SIG-M5 treated with dmso at 0.1 percent for 504 hours (cell line): ENCODE measurements around the gene ATP1B2.
"Not testable (repeated sequence)": the region's sequence is repeated elsewhere in the genome, so short reads cannot be mapped to it uniquely, and the experiment has no call there.

Source experiments
- DNase-seq: peaks from one replicate; lab custom pipeline; 2025; ENCODE audit not compliant: unreplicated experiment; lab: John Stamatoyannopoulos, UW

The ATP1B2 gene, protein sequence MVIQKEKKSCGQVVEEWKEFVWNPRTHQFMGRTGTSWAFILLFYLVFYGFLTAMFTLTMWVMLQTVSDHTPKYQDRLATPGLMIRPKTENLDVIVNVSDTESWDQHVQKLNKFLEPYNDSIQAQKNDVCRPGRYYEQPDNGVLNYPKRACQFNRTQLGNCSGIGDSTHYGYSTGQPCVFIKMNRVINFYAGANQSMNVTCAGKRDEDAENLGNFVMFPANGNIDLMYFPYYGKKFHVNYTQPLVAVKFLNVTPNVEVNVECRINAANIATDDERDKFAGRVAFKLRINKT

GRCh38 chr17:7650509-7651096 lies at the start of gene ATP1B2:
ATP1B2 (plus strand) TSS chr17:7650926; CDS start chr17:7651519, 593 bp downstream.
- DNase-seq = peak; percentile 55

- no peak for DNase-seq
Observed at GRCh38 chr17:7606280-7606679, 44.4 kb upstream of the ATP1B2 start.

GRCh38 chr17:7610641-7611040 lies 40.1 kb upstream of the ATP1B2 start:
- no peak for DNase-seq

GRCh38 chr17:7611635-7612293 lies 39.0 kb upstream of the ATP1B2 start:
- no peak for DNase-seq

DNA sequence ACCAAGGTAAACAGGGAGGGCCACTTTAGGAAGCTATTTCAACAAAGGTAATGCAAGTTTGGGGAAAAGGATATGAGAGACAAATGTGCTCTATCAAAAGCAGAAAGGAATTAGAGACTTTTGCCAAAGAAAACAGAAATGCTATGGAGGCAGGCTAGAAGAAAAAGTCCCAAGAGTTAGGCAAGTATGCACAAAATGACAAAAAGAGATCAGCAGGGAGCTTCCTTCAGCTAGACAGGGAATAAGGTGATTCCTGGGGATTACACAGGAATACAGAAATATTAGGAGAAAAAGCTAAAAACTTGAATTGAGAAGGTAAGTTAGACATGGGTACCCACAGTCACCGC lies 38.5 kb upstream of the ATP1B2 start:
- DNase-seq = no peak

- no peak for DNase-seq
Observed at GRCh38 chr17:7613769-7614424, 36.8 kb upstream of the ATP1B2 start.

DNA sequence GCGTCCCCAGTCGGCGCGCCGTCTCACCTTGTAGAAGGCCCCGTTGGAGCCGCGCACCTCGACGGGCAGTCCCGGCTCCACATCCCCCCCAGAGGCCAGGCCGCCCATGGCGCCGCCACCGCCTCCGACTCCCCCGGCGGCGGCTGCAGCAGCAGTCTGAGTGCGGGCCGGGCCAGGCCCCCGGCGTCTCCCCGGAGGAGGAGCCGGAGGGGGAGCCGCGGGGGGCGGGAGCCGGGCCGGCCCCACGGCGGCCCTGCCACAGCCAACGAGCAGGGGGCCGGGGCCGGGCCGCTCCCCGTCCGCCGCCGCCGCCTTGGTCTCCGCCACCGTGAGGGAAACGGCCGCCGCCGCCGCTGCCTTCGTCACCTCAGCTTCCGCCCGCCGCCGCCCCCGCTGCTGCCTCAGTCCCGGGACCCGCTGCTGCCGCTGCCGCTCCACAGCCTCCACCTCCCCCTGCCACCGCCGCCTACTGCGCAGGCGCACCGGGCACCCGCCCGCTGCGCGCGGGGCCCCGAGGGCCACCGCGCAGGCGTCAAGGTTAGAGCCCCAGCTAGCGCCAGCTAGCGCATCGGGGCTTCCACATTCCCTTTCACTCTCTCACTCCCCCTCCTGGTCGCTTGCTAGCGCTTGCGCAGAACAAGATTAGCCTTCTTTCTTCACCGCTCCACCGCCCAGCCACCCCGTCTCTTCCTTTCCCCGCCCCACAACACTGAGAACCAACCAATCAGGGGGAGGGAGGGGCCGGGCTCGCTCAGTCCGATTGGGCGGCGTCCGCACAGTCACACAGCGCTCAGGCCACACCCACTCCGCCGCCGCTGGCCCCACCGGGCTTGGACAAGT lies 36.1 kb upstream of the ATP1B2 start, which contains the start of gene FXR2:
TSS of gene FXR2 (minus strand) at position 473 of the 840 bp plus-strand sequence. CDS start at position 108, 365 bp downstream.
- peak; percentile 99 for DNase-seq

GRCh38 chr17:7615265-7615747 lies 35.4 kb upstream of the ATP1B2 start:
- DNase-seq = no peak

- DNase-seq = no peak
Observed at GRCh38 chr17:7618608-7619007, 32.1 kb upstream of the ATP1B2 start.

GRCh38 chr17:7620835-7621234 lies 29.9 kb upstream of the ATP1B2 start:
- no peak for DNase-seq

DNA sequence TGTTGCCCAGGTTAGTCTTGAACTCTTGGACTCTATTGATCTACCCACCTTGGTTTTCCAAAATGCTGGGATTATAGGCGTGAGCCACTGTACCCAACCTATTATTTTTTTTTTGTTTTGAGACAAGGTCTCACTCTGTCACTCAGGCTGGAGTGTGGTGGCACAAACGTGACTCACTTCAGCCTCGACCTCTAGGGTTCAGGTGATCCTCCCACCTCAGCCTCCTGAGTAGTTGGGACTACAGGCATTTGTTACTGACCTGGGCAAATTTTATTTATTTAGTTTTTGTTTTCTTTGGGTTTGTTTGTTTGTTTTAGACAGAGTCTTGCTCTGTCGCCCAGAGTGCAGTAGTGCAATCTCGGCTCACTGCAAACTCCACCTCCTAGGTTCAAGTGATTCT lies 27.1 kb upstream of the ATP1B2 start:
- DNase-seq = no peak

DNA sequence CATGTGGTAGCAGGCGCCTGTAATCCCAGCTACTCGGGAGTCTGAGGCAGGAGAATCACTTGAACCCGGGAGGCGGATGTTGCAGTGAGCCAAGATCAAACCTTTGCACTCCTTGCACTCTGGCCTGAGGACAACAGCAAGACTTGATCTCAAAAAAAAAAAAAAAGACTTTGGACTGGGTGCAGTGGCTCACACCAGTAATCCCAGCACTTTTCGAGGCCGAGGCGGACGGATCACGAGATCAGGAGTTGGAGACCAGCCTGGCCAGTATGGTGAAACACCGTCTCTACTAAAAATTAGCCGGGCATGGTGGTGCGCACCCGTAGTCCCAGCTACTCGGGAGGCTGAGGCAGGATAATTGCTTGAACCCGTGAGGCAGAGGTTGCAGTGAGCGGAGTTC lies 25.0 kb upstream of the ATP1B2 start:
- not testable (repeated sequence) for DNase-seq

GRCh38 chr17:7626307-7626706 lies 24.4 kb upstream of the ATP1B2 start:
- DNase-seq = peak; percentile 43

GRCh38 chr17:7626956-7627249 lies 23.8 kb upstream of the ATP1B2 start:
- no peak for DNase-seq

GRCh38 chr17:7627250-7628121 lies 23.2 kb upstream of the ATP1B2 start, which contains the start of gene SAT2:
SAT2 (minus strand) TSS chr17:7627821; CDS start chr17:7627635, 186 bp downstream.
- peak; percentile 82 for DNase-seq

DNA sequence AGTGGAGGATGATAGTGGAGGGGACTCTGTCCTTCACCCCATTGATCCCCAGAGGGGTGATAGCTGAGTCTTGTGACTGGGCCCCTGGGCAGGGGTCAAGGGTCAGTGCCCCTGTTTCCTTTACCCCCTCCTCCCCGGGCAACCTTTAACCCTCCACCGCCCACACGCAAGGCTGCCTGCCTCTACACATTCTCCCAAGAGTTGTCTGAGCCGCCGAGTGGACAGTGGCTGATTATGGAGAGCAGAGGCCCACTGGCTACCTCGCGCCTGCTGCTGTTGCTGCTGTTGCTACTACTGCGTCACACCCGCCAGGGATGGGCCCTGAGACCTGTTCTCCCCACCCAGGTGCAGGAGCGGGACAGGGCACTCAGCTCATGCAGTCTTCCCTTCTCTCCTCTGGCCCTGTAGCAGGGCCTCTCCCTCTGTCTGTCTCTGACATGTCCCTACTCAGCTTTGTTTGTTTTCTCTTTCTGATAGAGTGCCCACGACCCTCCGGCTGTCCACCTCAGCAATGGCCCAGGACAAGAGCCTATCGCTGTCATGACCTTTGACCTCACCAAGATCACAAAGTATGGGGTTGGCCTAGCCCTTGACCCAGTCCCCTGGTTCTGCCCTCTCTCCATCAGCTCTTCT lies 20.7 kb upstream of the ATP1B2 start, which contains the start of gene SHBG:
TSS of gene SHBG (plus strand) at position 197 of the 633 bp plus-strand sequence. CDS start at position 235, 38 bp downstream.
- DNase-seq = no peak

- DNase-seq = no peak
Observed at GRCh38 chr17:7631398-7632380, 19.0 kb upstream of the ATP1B2 start.

DNA sequence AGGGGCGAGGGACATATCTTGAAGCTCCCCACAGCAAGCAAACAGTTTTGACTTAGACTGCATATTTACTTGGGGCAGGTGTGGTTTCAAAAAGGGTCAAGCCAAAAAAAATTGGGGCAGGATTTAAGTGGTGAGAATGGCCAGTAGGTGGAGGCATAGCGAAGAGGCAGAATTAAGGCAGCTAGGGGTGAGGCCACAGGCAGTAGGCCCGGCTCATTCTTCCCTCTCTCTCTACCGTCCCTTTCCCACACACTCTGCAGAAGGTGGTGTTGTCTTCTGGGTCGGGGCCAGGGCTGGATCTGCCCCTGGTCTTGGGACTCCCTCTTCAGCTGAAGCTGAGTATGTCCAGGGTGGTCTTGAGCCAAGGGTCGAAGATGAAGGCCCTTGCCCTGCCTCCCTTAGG lies 18.2 kb upstream of the ATP1B2 start:
- peak; percentile 61 for DNase-seq
